SK-N-SH (cell line): ENCODE results near the gene IKZF1. TPM values are rescaled to one million over a fixed set of nuclear protein-coding genes. Genes with fewer than 3 reads are reported as not detected.

Experiments
- CTCF ChIA-PET: fragments of 300-600, 350-600 bp; formaldehyde crosslinking; extraction: SDS; loops from one replicate; lab custom pipeline; 2021; lab: Yijun Ruan, JAX
- POLR2A ChIA-PET: fragments of 350-600 bp; sonication (Branson Sonifier 250); formaldehyde crosslinking; extraction: SDS; loops from one replicate; lab custom pipeline; 2020; ENCODE audit warnings: antibody characterized with exemption, inconsistent platforms; lab: Yijun Ruan, JAX
- DNase-seq: peaks from one replicate; pipeline ENCODE4 v3.0.0; 2012
- H2AFZ ChIP-seq: fragments of 200-600 bp; sonication (generic); 2 replicates; pipeline ENCODE4 v1.8.1; 2016; ENCODE audit warnings: antibody characterized with exemption, mild to moderate bottlenecking, low read depth
- H3F3A ChIP-seq: fragments of 200-600 bp; sonication (generic); replicated peaks from 2 replicates; pipeline ENCODE3; 2016; ENCODE audit warnings: antibody characterized with exemption, mild to moderate bottlenecking; ENCODE audit not compliant: insufficient read depth
- H3K27ac ChIP-seq, 2 experiments: fragments of 200-500 bp in 1 of 2; fragments of 200-600 bp in 1 of 2; sonication (Bioruptor generic) in 1 of 2; sonication (generic), shearing (Covaris generic) in 1 of 2; 2 replicates each; pipeline versions ENCODE4 v1.5.1 to v1.6.1; 2014 to 2016; ENCODE audit warnings: low read depth in 2 of 2, inconsistent platforms in 1 of 2, low read length in 1 of 2, mild to moderate bottlenecking in 1 of 2, mixed read lengths in 1 of 2
- H3K27me3 ChIP-seq: fragments of 200-600 bp; sonication (generic), shearing (Covaris generic); 2 replicates; pipeline ENCODE4 v1.6.1; 2016; ENCODE audit warnings: mixed run types; ENCODE audit not compliant: insufficient read depth
- H3K36me3 ChIP-seq, 2 experiments: fragments of 200-500 bp in 1 of 2; fragments of 200-600 bp in 1 of 2; sonication (Bioruptor generic) in 1 of 2; sonication (generic) in 1 of 2; replicated peaks in 1 of 2; 2 replicates each; pipeline versions ENCODE3 to v1.5.1; 2014 to 2016; ENCODE audit warnings: low read length in 1 of 2, mild to moderate bottlenecking in 1 of 2; ENCODE audit not compliant: insufficient read depth in 2 of 2, control insufficient read depth in 1 of 2
- H3K4me1 ChIP-seq, 2 experiments: fragments of 200-500 bp in 1 of 2; fragments of 200-600 bp in 1 of 2; sonication (Bioruptor generic) in 1 of 2; sonication (generic), shearing (Covaris generic) in 1 of 2; 2 replicates each; pipeline versions ENCODE4 v1.5.1 to v1.6.1; 2014 to 2016; ENCODE audit warnings: low read depth in 1 of 2, low read length in 1 of 2, mixed run types in 1 of 2; ENCODE audit not compliant: insufficient read depth in 2 of 2, control insufficient read depth in 1 of 2
- H3K4me2 ChIP-seq: fragments of 200-600 bp; sonication (generic), shearing (Covaris generic); 2 replicates; pipeline ENCODE4 v1.6.1; 2017; ENCODE audit warnings: mixed run types
- H3K4me3 ChIP-seq, 2 experiments: fragments of 200-500 bp in 1 of 2; fragments of 200-600 bp in 1 of 2; sonication (Bioruptor generic) in 1 of 2; sonication (generic), shearing (Covaris generic) in 1 of 2; 2 replicates each; pipeline versions ENCODE4 v1.5.1 to v1.8.1; 2014 to 2016; ENCODE audit warnings: low read depth in 2 of 2, inconsistent platforms in 1 of 2, low read length in 1 of 2, mild to moderate bottlenecking in 1 of 2, mixed read lengths in 1 of 2, moderate library complexity in 1 of 2
- H3K79me2 ChIP-seq: fragments of 200-600 bp; sonication (generic); 2 replicates; pipeline ENCODE4 v1.8.1; 2017; ENCODE audit warnings: mild to moderate bottlenecking; ENCODE audit not compliant: insufficient read depth
- H3K9ac ChIP-seq: fragments of 200-600 bp; sonication (generic); 2 replicates; pipeline ENCODE4 v1.6.1; 2017; ENCODE audit warnings: mixed run types
- H3K9me2 ChIP-seq: fragments of 200-600 bp; sonication (generic); 2 replicates; pipeline ENCODE4 v1.6.1; 2017; ENCODE audit warnings: mixed run types
- H3K9me3 ChIP-seq: fragments of 200-600 bp; sonication (generic); 2 replicates; pipeline ENCODE4 v1.6.1; 2017; ENCODE audit warnings: mixed run types, mild to moderate bottlenecking, moderate library complexity
- H4K20me1 ChIP-seq: fragments of 200-600 bp; sonication (generic); 2 replicates; pipeline ENCODE4 v1.6.1; 2017; ENCODE audit warnings: mild to moderate bottlenecking, mixed run types; ENCODE audit not compliant: insufficient read depth
- CHD2 ChIP-seq: fragments of 150-350 bp; IDR thresholded peaks from 2 replicates; pipeline ENCODE4 v1.6.1; 2018; ENCODE audit warnings: low read length; ENCODE audit not compliant: partially characterized antibody
- EP300 ChIP-seq, 2 experiments: IDR thresholded peaks; 2 replicates each; pipeline versions ENCODE4 v1.4.0 to v1.6.1; 2012; ENCODE audit warnings: borderline replicate concordance in 1 of 2, low read depth in 1 of 2, low read length in 1 of 2
- FOXM1 ChIP-seq: IDR thresholded peaks from 2 replicates; pipeline ENCODE4 v1.4.0; 2012; ENCODE audit warnings: low read depth, mild to moderate bottlenecking
- GABPA ChIP-seq: IDR thresholded peaks from 2 replicates; pipeline ENCODE4 v1.4.0; 2012; ENCODE audit warnings: low read depth, mild to moderate bottlenecking
- IRF3 ChIP-seq: fragments of 150-350 bp; IDR thresholded peaks from 2 replicates; pipeline ENCODE4 v1.6.1; 2016; ENCODE audit warnings: mild to moderate bottlenecking, low read depth, low read length
- JUND ChIP-seq: IDR thresholded peaks from 2 replicates; pipeline ENCODE4 v1.4.0; 2012
- MAX ChIP-seq: IDR thresholded peaks from 2 replicates; pipeline ENCODE4 v1.4.0; 2012; ENCODE audit warnings: low read depth
- MXI1 ChIP-seq: IDR thresholded peaks from 2 replicates; pipeline ENCODE4 v1.6.1; 2012; ENCODE audit warnings: mild to moderate bottlenecking, low read depth, low read length, improper control_type of control experiment
- NRF1 ChIP-seq: IDR thresholded peaks from 2 replicates; pipeline ENCODE4 v1.6.1; 2012; ENCODE audit warnings: low read depth, mild to moderate bottlenecking, low read length
- POLR2AphosphoS5 ChIP-seq: IDR thresholded peaks from 2 replicates; pipeline ENCODE4 v1.6.1; 2012; ENCODE audit warnings: low read depth, low read length
- RCOR1 ChIP-seq: fragments of 150-350 bp; IDR thresholded peaks from 2 replicates; pipeline ENCODE4 v1.6.1; 2017; ENCODE audit warnings: antibody characterized with exemption, low read length
- RXRA ChIP-seq: IDR thresholded peaks from 2 replicates; pipeline ENCODE4 v1.4.0; 2012; ENCODE audit warnings: low read depth, mild to moderate bottlenecking, borderline replicate concordance
- TEAD4 ChIP-seq: IDR thresholded peaks from 2 replicates; pipeline ENCODE4 v1.4.0; 2012; ENCODE audit warnings: mild to moderate bottlenecking, borderline replicate concordance; ENCODE audit not compliant: insufficient read depth
- WGBS: methylation state at CpG from one replicate; pipeline ENCODE4 v1.1.6; 2017; ENCODE audit warnings: low lambda C conversion rate; 5-methylcytosine and 5-hydroxymethylcytosine counted together
- polyA plus RNA-seq, 3 experiments: library from polyadenylated mRNA; depleted of rRNA; stranded (reverse); fragments of >200 nt; gene quantifications; 2 replicates each; pipeline ENCODE4 v1.2.3, GENCODE V29; 2012
- TF ChIP-seq, protein P1 (sequence below): IDR thresholded peaks from 2 replicates; pipeline ENCODE4 v1.4.0; 2012; ENCODE audit warnings: low read depth, borderline replicate concordance
- TF ChIP-seq, protein P2 (sequence below): IDR thresholded peaks from 2 replicates; pipeline ENCODE4 v1.4.0; 2012; ENCODE audit warnings: low read depth, borderline replicate concordance
- TF ChIP-seq, protein P3 (sequence below): fragments of 200-600 bp; sonication (generic); IDR thresholded peaks from 2 replicates; pipeline ENCODE4 v1.6.1; 2017; ENCODE audit warnings: antibody characterized with exemption, mild to moderate bottlenecking, moderate library complexity
- TF ChIP-seq, protein P4 (sequence below): IDR thresholded peaks from 2 replicates; pipeline ENCODE4 v1.6.1; 2012; ENCODE audit warnings: mild to moderate bottlenecking, low read depth, low read length, moderate library complexity
- TF ChIP-seq, protein P5 (sequence below): fragments of 150-350 bp; IDR thresholded peaks from 2 replicates; pipeline ENCODE4 v1.6.1; 2017; ENCODE audit warnings: antibody characterized with exemption, low read length, low read depth, borderline replicate concordance

IKZF1 gene
- polyA plus RNA-seq, 1 of the 3 experiments (the other 2 are of a cell fraction) = not detected

DNA sequence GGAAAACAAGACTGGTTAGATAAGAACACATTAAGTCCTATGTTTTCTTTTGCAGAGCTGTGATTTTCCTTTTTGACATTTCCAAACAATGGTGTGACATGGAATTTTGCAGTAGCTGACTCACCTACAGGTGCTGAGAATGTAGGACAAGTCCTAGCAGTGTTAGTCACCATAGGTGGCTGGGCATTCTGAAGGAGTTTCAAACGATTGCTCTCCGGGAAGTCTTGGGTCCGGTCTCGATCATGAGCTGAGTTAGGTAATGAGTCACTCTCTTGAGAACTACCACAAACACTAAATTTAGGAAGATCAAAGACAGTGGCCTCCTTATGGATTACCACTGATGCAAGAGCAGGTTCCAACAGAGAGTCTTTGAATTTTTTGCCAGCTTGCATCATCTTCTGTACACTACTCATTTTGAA lies 142.0 kb downstream of the IKZF1 start:
- WGBS = 91% methylated on average over 4 of the region's 4 CpGs
- Histone ChIP-seq H3K9me3 (no peaks in the 10 kb centered on the region), H4K20me1 (no peaks in the 10 kb centered on the region), H3F3A (no peaks in the 10 kb centered on the region), H3K4me1 (peaks cover 0 to 20% of the 10 kb centered on the region in 2 experiments; a peak in 2 of 4 replicates), H3K27ac (no peak overlapping the region), H2AFZ (no peak overlapping the region), H3K4me3 (no peak overlapping the region)
- ChIA-PET POLR2A (no interaction called here), CTCF (interaction anchor here (1.3 to 2.1 kb wide), 3 partner anchors 15 to 241 kb away, joined by 3 to 8 read pairs (median 5); no protein-coding TSS in a partner anchor)
- DNase-seq = no peak
- no peak for TF ChIP-seq GABPA
- no peak for TF ChIP-seq POLR2AphosphoS5
- no peak for TF ChIP-seq RCOR1
- TF ChIP-seq, protein P1, sequence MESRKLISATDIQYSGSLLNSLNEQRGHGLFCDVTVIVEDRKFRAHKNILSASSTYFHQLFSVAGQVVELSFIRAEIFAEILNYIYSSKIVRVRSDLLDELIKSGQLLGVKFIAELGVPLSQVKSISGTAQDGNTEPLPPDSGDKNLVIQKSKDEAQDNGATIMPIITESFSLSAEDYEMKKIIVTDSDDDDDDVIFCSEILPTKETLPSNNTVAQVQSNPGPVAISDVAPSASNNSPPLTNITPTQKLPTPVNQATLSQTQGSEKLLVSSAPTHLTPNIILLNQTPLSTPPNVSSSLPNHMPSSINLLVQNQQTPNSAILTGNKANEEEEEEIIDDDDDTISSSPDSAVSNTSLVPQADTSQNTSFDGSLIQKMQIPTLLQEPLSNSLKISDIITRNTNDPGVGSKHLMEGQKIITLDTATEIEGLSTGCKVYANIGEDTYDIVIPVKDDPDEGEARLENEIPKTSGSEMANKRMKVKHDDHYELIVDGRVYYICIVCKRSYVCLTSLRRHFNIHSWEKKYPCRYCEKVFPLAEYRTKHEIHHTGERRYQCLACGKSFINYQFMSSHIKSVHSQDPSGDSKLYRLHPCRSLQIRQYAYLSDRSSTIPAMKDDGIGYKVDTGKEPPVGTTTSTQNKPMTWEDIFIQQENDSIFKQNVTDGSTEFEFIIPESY = no peak
- TF ChIP-seq TEAD4 = no peak
- no peak for TF ChIP-seq JUND
- TF ChIP-seq, protein P2, sequence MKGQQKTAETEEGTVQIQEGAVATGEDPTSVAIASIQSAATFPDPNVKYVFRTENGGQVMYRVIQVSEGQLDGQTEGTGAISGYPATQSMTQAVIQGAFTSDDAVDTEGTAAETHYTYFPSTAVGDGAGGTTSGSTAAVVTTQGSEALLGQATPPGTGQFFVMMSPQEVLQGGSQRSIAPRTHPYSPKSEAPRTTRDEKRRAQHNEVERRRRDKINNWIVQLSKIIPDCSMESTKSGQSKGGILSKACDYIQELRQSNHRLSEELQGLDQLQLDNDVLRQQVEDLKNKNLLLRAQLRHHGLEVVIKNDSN = no peak
- TF ChIP-seq EP300 (IDR thresholded peaks at IDR 0.05; ENCODE audit: borderline replicate concordance in 1 of 2, low read depth in 1 of 2, low read length in 1 of 2) = no peak
- TF ChIP-seq, protein P3, sequence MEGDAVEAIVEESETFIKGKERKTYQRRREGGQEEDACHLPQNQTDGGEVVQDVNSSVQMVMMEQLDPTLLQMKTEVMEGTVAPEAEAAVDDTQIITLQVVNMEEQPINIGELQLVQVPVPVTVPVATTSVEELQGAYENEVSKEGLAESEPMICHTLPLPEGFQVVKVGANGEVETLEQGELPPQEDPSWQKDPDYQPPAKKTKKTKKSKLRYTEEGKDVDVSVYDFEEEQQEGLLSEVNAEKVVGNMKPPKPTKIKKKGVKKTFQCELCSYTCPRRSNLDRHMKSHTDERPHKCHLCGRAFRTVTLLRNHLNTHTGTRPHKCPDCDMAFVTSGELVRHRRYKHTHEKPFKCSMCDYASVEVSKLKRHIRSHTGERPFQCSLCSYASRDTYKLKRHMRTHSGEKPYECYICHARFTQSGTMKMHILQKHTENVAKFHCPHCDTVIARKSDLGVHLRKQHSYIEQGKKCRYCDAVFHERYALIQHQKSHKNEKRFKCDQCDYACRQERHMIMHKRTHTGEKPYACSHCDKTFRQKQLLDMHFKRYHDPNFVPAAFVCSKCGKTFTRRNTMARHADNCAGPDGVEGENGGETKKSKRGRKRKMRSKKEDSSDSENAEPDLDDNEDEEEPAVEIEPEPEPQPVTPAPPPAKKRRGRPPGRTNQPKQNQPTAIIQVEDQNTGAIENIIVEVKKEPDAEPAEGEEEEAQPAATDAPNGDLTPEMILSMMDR = no peak
- no peak for TF ChIP-seq CHD2
- no peak for TF ChIP-seq IRF3
- TF ChIP-seq, protein P4, sequence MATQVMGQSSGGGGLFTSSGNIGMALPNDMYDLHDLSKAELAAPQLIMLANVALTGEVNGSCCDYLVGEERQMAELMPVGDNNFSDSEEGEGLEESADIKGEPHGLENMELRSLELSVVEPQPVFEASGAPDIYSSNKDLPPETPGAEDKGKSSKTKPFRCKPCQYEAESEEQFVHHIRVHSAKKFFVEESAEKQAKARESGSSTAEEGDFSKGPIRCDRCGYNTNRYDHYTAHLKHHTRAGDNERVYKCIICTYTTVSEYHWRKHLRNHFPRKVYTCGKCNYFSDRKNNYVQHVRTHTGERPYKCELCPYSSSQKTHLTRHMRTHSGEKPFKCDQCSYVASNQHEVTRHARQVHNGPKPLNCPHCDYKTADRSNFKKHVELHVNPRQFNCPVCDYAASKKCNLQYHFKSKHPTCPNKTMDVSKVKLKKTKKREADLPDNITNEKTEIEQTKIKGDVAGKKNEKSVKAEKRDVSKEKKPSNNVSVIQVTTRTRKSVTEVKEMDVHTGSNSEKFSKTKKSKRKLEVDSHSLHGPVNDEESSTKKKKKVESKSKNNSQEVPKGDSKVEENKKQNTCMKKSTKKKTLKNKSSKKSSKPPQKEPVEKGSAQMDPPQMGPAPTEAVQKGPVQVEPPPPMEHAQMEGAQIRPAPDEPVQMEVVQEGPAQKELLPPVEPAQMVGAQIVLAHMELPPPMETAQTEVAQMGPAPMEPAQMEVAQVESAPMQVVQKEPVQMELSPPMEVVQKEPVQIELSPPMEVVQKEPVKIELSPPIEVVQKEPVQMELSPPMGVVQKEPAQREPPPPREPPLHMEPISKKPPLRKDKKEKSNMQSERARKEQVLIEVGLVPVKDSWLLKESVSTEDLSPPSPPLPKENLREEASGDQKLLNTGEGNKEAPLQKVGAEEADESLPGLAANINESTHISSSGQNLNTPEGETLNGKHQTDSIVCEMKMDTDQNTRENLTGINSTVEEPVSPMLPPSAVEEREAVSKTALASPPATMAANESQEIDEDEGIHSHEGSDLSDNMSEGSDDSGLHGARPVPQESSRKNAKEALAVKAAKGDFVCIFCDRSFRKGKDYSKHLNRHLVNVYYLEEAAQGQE = no peak
- TF ChIP-seq, protein P5, sequence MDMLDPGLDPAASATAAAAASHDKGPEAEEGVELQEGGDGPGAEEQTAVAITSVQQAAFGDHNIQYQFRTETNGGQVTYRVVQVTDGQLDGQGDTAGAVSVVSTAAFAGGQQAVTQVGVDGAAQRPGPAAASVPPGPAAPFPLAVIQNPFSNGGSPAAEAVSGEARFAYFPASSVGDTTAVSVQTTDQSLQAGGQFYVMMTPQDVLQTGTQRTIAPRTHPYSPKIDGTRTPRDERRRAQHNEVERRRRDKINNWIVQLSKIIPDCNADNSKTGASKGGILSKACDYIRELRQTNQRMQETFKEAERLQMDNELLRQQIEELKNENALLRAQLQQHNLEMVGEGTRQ = no peak
- no peak for TF ChIP-seq RXRA
- TF ChIP-seq NRF1 = no peak
- no peak for TF ChIP-seq MXI1
- TF ChIP-seq FOXM1 = no peak
- TF ChIP-seq MAX = no peak
- TF ChIP-seq, all 33 proteins: peak for 0
- H3K9me2 ChIP-seq = no peaks in the 10 kb centered on the region
- H3K9ac ChIP-seq = no peak overlapping the region
- H3K79me2 ChIP-seq = peaks cover 25% of the 10 kb centered on the region; the same call in 1 of the 2 replicates
- H3K27me3 ChIP-seq = no peaks in the 10 kb centered on the region
- no peak overlapping the region for H3K4me2 ChIP-seq
- peaks cover 36 to 51% of the 10 kb centered on the region in 2 experiments for H3K36me3 ChIP-seq
